H1 (cell line): ENCODE results near the gene FICD. TPM values are rescaled to one million over a fixed set of nuclear protein-coding genes. Genes with fewer than 3 reads are reported as not detected.

Experiments
- CTCF ChIA-PET: fragments of 300-600 bp; sonication (Branson Sonifier 250); formaldehyde crosslinking; loops from one replicate; lab custom pipeline; 2021; ENCODE audit not compliant: partially characterized antibody; lab: Charles Lee
- POLR2A ChIA-PET: fragments of 300-600 bp; sonication (Branson Sonifier 250); formaldehyde crosslinking; loops from one replicate; lab custom pipeline; 2021; ENCODE audit warnings: inconsistent platforms; ENCODE audit not compliant: partially characterized antibody; lab: Charles Lee
- DNase-seq, 2 experiments: peaks; one replicate each; pipeline versions ENCODE4 v3.0.0 to v3.0.0-alpha.2; 2010 to 2022; ENCODE audit warnings: low spot score in 2 of 2, low read depth in 1 of 2, mixed read lengths in 1 of 2
- FAIRE-seq: peaks from 2 replicates; lab custom pipeline; 2011; peaks lifted over from hg19 to GRCh38; lab: Jason Lieb, UNC
- H2AFZ ChIP-seq: 2 replicates; pipeline ENCODE4 v1.8.1; 2012; ENCODE audit warnings: low read length, inconsistent platforms
- H2AK5ac ChIP-seq: 2 replicates; pipeline ENCODE4 v1.6.1; 2013; ENCODE audit warnings: low read depth, low read length
- H2BK120ac ChIP-seq: replicated peaks from 2 replicates; pipeline ENCODE3; 2013; ENCODE audit warnings: low read depth, low read length, inconsistent platforms
- H2BK12ac ChIP-seq: 2 replicates; pipeline ENCODE4 v1.6.1; 2013; ENCODE audit warnings: low read depth, low read length
- H2BK15ac ChIP-seq: 2 replicates; pipeline ENCODE4 v1.6.1; 2013; ENCODE audit warnings: low read length
- H2BK20ac ChIP-seq: 2 replicates; pipeline ENCODE4 v1.6.1; 2013; ENCODE audit warnings: low read length
- H2BK5ac ChIP-seq: 2 replicates; pipeline ENCODE4 v1.6.1; 2013; ENCODE audit warnings: low read depth, low read length
- H3K14ac ChIP-seq: 2 replicates; pipeline ENCODE4 v1.6.1; 2013; ENCODE audit warnings: inconsistent platforms; ENCODE audit not compliant: insufficient read length
- H3K18ac ChIP-seq: 2 replicates; pipeline ENCODE4 v1.6.1; 2013; ENCODE audit warnings: low read length; ENCODE audit errors: extremely low read depth
- H3K23ac ChIP-seq: 2 replicates; pipeline ENCODE4 v1.6.1; 2013; ENCODE audit warnings: inconsistent platforms; ENCODE audit not compliant: insufficient read length
- H3K23me2 ChIP-seq: 2 replicates; pipeline ENCODE4 v1.6.1; 2013; ENCODE audit warnings: low read depth, low read length
- H3K27ac ChIP-seq: 2 replicates; pipeline ENCODE4 v1.6.1; 2011; ENCODE audit warnings: low read depth, low read length, inconsistent platforms
- H3K27me3 ChIP-seq, 4 experiments: replicated peaks in 1 of 4; 1 replicate in 1 of 4; 2 replicates in 3 of 4; pipeline versions ENCODE4 v1.6.1 to v1.8.1; 2011 to 2013; ENCODE audit warnings: low read length in 3 of 4, mild to moderate bottlenecking in 3 of 4, inconsistent platforms in 2 of 4, mixed read lengths in 2 of 4, moderate library complexity in 1 of 4; ENCODE audit not compliant: control insufficient read depth in 3 of 4, insufficient read depth in 3 of 4; ENCODE audit errors: extremely low read depth in 1 of 4
- H3K36me3 ChIP-seq, 4 experiments: 2 replicates each; pipeline versions ENCODE4 v1.6.1 to v1.8.1; 2011 to 2013; ENCODE audit warnings: mild to moderate bottlenecking in 4 of 4, low read length in 3 of 4, moderate library complexity in 2 of 4, control low read depth in 1 of 4, inconsistent platforms in 1 of 4; ENCODE audit not compliant: insufficient read depth in 4 of 4, control insufficient read depth in 2 of 4
- H3K4ac ChIP-seq: replicated peaks from 2 replicates; pipeline ENCODE3; 2013; ENCODE audit warnings: low read length, low read depth, mixed read lengths, inconsistent platforms; ENCODE audit not compliant: insufficient read length
- H3K4me1 ChIP-seq, 4 experiments: replicated peaks in 1 of 4; 1 replicate in 1 of 4; 2 replicates in 3 of 4; pipeline versions ENCODE4 v1.6.1 to v1.8.1; 2011 to 2013; ENCODE audit warnings: low read length in 3 of 4, inconsistent platforms in 2 of 4, mixed read lengths in 1 of 4; ENCODE audit not compliant: insufficient read depth in 4 of 4, control insufficient read depth in 3 of 4
- H3K4me2 ChIP-seq, 2 experiments: 2 replicates each; pipeline versions ENCODE4 v1.6.1 to v1.8.1; 2011 to 2013; ENCODE audit warnings: low read depth in 2 of 2, low read length in 2 of 2, control low read depth in 1 of 2, inconsistent platforms in 1 of 2, mild to moderate bottlenecking in 1 of 2; ENCODE audit not compliant: insufficient read depth in 1 of 2
- H3K4me3 ChIP-seq, 4 experiments: fragments of 200-600, 300-600 bp in 1 of 4; sonication (generic), shearing (Covaris generic), sonication (Bioruptor Twin) in 1 of 4; 2 replicates each; pipeline versions ENCODE4 v1.5.1 to v1.8.1; 2011 to 2016; ENCODE audit warnings: low read length in 4 of 4, low read depth in 3 of 4, control low read depth in 2 of 4, inconsistent platforms in 2 of 4, mild to moderate bottlenecking in 2 of 4, mixed read lengths in 1 of 4, moderate library complexity in 1 of 4; ENCODE audit not compliant: insufficient read depth in 2 of 4; ENCODE audit errors: extremely low read depth in 1 of 4
- H3K56ac ChIP-seq: replicated peaks from 2 replicates; pipeline ENCODE3; 2013; ENCODE audit warnings: low read depth, mild to moderate bottlenecking, mixed read lengths, low read length, inconsistent platforms; ENCODE audit not compliant: insufficient read length
- H3K79me1 ChIP-seq: 2 replicates; pipeline ENCODE4 v1.6.1; 2013; ENCODE audit warnings: low read depth, low read length, control low read depth
- H3K79me2 ChIP-seq, 2 experiments: 2 replicates each; pipeline versions ENCODE4 v1.6.1 to v1.8.1; 2012 to 2013; ENCODE audit warnings: low read length in 2 of 2, mild to moderate bottlenecking in 2 of 2, inconsistent platforms in 1 of 2; ENCODE audit not compliant: insufficient read depth in 2 of 2, control insufficient read depth in 1 of 2
- H3K9ac ChIP-seq, 4 experiments: replicated peaks in 1 of 4; 1 replicate in 1 of 4; 2 replicates in 3 of 4; pipeline versions ENCODE4 v1.6.1 to v1.8.1; 2011 to 2013; ENCODE audit warnings: low read depth in 3 of 4, low read length in 3 of 4, control low read depth in 2 of 4, mild to moderate bottlenecking in 2 of 4, moderate library complexity in 2 of 4, inconsistent platforms in 1 of 4; ENCODE audit errors: extremely low read depth in 1 of 4
- H3K9me3 ChIP-seq, 2 experiments: 2 replicates each; pipeline versions ENCODE4 v1.6.1 to v1.8.1; 2012 to 2013; ENCODE audit warnings: mild to moderate bottlenecking in 2 of 2, moderate library complexity in 2 of 2, control low read depth in 1 of 2, inconsistent platforms in 1 of 2, low read depth in 1 of 2, low read length in 1 of 2, mixed read lengths in 1 of 2; ENCODE audit not compliant: insufficient read depth in 2 of 2
- H4K20me1 ChIP-seq, 2 experiments: replicated peaks in 1 of 2; 2 replicates each; pipeline versions ENCODE3 to v1.8.1; 2011 to 2013; ENCODE audit warnings: inconsistent platforms in 2 of 2, low read length in 2 of 2, mild to moderate bottlenecking in 1 of 2; ENCODE audit not compliant: insufficient read depth in 2 of 2, control insufficient read depth in 1 of 2
- H4K5ac ChIP-seq: 2 replicates; pipeline ENCODE4 v1.6.1; 2013; ENCODE audit warnings: low read length, low read depth, mixed read lengths, inconsistent platforms; ENCODE audit not compliant: insufficient read length
- H4K8ac ChIP-seq: 2 replicates; pipeline ENCODE4 v1.8.0; 2013; ENCODE audit warnings: mild to moderate bottlenecking, moderate library complexity, low read length, inconsistent platforms; ENCODE audit not compliant: insufficient read depth; ENCODE audit errors: extremely low read depth
- H4K91ac ChIP-seq: replicated peaks from 2 replicates; pipeline ENCODE3; 2013; ENCODE audit warnings: low read length, mixed read lengths, inconsistent platforms; ENCODE audit not compliant: insufficient read length
- BACH1 ChIP-seq: IDR thresholded peaks from 2 replicates; pipeline ENCODE4 v1.6.1; 2012; ENCODE audit warnings: low read length, improper control_type of control experiment
- CTBP2 ChIP-seq: IDR thresholded peaks from 2 replicates; pipeline ENCODE4 v1.7.0; 2011; ENCODE audit warnings: borderline replicate concordance, mild to moderate bottlenecking, moderate library complexity, mixed read lengths, low read length; ENCODE audit not compliant: insufficient read depth, insufficient read length
- HDAC2 ChIP-seq, 2 experiments: fragments of 300-600 bp in 1 of 2; sonication (generic) in 1 of 2; IDR thresholded peaks; 2 replicates each; pipeline ENCODE4 v1.6.1; 2011 to 2012; ENCODE audit warnings: low read depth in 2 of 2, low read length in 2 of 2, mild to moderate bottlenecking in 2 of 2, moderate library complexity in 2 of 2, borderline replicate concordance in 1 of 2, inconsistent platforms in 1 of 2
- HDAC6 ChIP-seq: IDR thresholded peaks from one replicate; pipeline ENCODE4 v1.7.1; 2012; ENCODE audit warnings: low read depth, mild to moderate bottlenecking, inconsistent platforms, low read length, moderate library complexity
- KDM1A ChIP-seq: fragments of 200-600, 300-600 bp; sonication (generic); IDR thresholded peaks from 2 replicates; pipeline ENCODE4 v1.7.1; 2016; ENCODE audit warnings: mild to moderate bottlenecking, low read length, borderline replicate concordance
- POLR2A ChIP-seq, 2 experiments: IDR thresholded peaks; 1 replicate in 1 of 2; 2 replicates in 1 of 2; pipeline ENCODE4 v1.6.1; 2011; ENCODE audit warnings: low read depth in 2 of 2, low read length in 2 of 2, mild to moderate bottlenecking in 2 of 2; ENCODE audit errors: control extremely low read depth in 1 of 2
- RFX5 ChIP-seq: IDR thresholded peaks from 2 replicates; pipeline ENCODE4 v1.6.1; 2011; ENCODE audit warnings: low read depth, low read length, improper control_type of control experiment, borderline replicate concordance
- SIN3A ChIP-seq, 2 experiments: IDR thresholded peaks in 1 of 2; conservative IDR thresholded peaks in 1 of 2; 2 replicates each; pipeline ENCODE4 v1.6.1; 2011 to 2012; ENCODE audit warnings: low read length in 2 of 2, improper control_type of control experiment in 1 of 2, low read depth in 1 of 2, mild to moderate bottlenecking in 1 of 2
- SIRT6 ChIP-seq: IDR thresholded peaks from one replicate; pipeline ENCODE4 v1.7.1; 2012; ENCODE audit warnings: low read length, inconsistent platforms
- SUZ12 ChIP-seq: fragments of 200-600 bp; sonication (generic); IDR thresholded peaks from 2 replicates; pipeline ENCODE4 v1.6.1; 2012; ENCODE audit warnings: mild to moderate bottlenecking, inconsistent platforms, low read length, moderate library complexity, mixed read lengths
- TCF12 ChIP-seq: IDR thresholded peaks from 2 replicates; pipeline ENCODE4 v1.6.1; 2011; ENCODE audit warnings: low read depth, mild to moderate bottlenecking, low read length
- whole genome bisulfite sequencing, 2 experiments: shearing (Covaris generic) in 1 of 2; methylation state at CpG; one replicate each; pipeline versions ENCODE4 v1.1.6 to v1.1.7; 2013 to 2015; ENCODE audit warnings: low lambda C conversion rate in 2 of 2, mixed read lengths in 2 of 2, inconsistent platforms in 1 of 2, low coverage in 1 of 2, missing lambda C conversion rate in 1 of 2; ENCODE audit not compliant: insufficient replicate concordance in 2 of 2, insufficient coverage in 1 of 2, insufficient read length in 1 of 2; ENCODE audit errors: extremely low coverage in 1 of 2, missing lambda C conversion rate in 1 of 2; 5-methylcytosine and 5-hydroxymethylcytosine counted together
- polyA plus RNA-seq, 7 experiments: library from polyadenylated mRNA; depleted of rRNA in 3 of 7; stranded (reverse) in 5 of 7; unstranded in 2 of 7; fragments of >200 nt in 5 of 7; fragments of 200-250 nt in 2 of 7; gene quantifications; 1 replicate in 5 of 7; 2 replicates in 1 of 7; 4 replicates in 1 of 7; pipeline versions ENCODE4 v1.2.1 to v1.2.3, GENCODE V29; 2011 to 2013; ENCODE audit warnings: missing spikeins in 2 of 7, mixed read lengths in 2 of 7
- total RNA-seq: library from RNA; stranded (reverse); fragmentation: NEBNext Ultra II Directional; extraction: Animal tissue kit (Norgen Biotek cat#: 25700); gene quantifications from 2 replicates; pipeline ENCODE4 v1.2.1, GENCODE V29; 2021
- TF ChIP-seq, protein P1 (sequence below): IDR thresholded peaks from 2 replicates; pipeline ENCODE4 v1.6.1; 2012; ENCODE audit warnings: inconsistent platforms

The FICD gene
- total and polyA plus RNA-seq, 2 of the 8 experiments (the other 6 are each of a cell fraction or from before 2014, with no cell fraction given), result 2.2 to 6.0 TPM

DNA sequence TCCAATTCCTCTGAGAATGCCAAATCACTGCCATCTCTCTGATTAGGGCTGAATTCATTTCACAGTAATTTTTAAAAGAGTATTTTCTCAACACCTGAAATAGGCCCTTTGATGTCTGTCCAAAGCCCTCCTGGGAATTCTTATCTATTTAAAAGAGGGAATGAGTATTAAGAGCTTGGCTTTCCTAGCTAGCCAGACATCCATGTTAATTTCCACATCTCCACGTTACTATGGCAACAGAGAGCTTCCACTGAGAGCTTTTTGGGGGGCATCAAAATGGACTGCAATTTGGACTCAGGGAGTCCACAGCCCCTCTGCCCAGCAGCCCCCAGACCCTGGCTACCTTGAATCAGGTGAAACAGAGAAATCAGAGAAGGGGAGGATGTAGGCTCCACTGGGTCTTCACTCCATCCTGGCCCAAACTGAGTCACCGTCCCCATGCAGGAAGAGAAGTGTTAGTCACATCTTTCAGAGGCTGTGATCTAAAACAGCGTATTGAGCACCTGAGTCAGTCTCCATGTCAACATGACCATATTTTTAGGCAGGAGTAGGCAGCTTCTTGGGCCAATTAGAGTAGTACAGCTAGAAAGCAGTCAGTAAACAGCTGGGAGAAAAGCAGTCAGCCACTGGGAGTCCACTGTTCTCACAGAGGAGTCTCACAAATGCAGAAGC, 7.0 kb upstream of the FICD start:
- Histone ChIP-seq H2BK5ac (no peak overlapping the region), H3K56ac (no peak overlapping the region), H4K5ac (no peak overlapping the region), H3K18ac (no peak overlapping the region), H2BK12ac (no peak overlapping the region; the same call in 1 of the 2 replicates), H3K79me1 (no peaks in the 10 kb centered on the region), H3K4me1 (0 out of 7 replicates have a peak, but pooled peaks cover 0 to 3% (median 0%) of the 10 kb centered on the region in 4 experiments), H3K27me3 (no peaks in the 10 kb centered on the region), H3K4me2 (no peak overlapping the region), H3K23ac (no peak overlapping the region), H2AK5ac (no peak overlapping the region), H4K91ac (no peak overlapping the region), H3K9ac (no peak overlapping the region), H3K4me3 (no peak overlapping the region)
- ChIA-PET POLR2A (no interaction called here), CTCF (interaction anchor here (0.6 to 4.2 kb wide), 11 partner anchors 8 to 517 kb away, joined by 3 to 41 read pairs (median 3); no protein-coding TSS in a partner anchor)
- no peak for FAIRE-seq
- no peak for TF ChIP-seq BACH1
- no peak for TF ChIP-seq SIRT6
- no peak for TF ChIP-seq SIN3A (conservative IDR thresholded peaks at IDR 0.05 in 1 of 2, IDR thresholded peaks at IDR 0.05 in 1 of 2; ENCODE audit: low read depth in 1 of 2, low read length in 2 of 2)
- TF ChIP-seq HDAC6, result no peak
- no peak for TF ChIP-seq HDAC2 (IDR thresholded peaks at IDR 0.05; ENCODE audit: borderline replicate concordance in 1 of 2, low read depth in 2 of 2, low read length in 2 of 2)
- TF ChIP-seq KDM1A, result no peak
- no peak for TF ChIP-seq SUZ12
- TF ChIP-seq, protein P1, sequence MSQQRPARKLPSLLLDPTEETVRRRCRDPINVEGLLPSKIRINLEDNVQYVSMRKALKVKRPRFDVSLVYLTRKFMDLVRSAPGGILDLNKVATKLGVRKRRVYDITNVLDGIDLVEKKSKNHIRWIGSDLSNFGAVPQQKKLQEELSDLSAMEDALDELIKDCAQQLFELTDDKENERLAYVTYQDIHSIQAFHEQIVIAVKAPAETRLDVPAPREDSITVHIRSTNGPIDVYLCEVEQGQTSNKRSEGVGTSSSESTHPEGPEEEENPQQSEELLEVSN, result no peak
- no peak for TF ChIP-seq CTBP2
- TF ChIP-seq RFX5, result no peak
- TF ChIP-seq POLR2A (IDR thresholded peaks at IDR 0.05; ENCODE audit: control extremely low read depth in 1 of 2, low read depth in 2 of 2, low read length in 2 of 2), result no peak
- TF ChIP-seq TCF12, result no peak
- TF ChIP-seq, all 59 proteins: peak for 0
- no peaks in the 10 kb centered on the region for H4K20me1 ChIP-seq
- H3K79me2 ChIP-seq, result no peaks in the 10 kb centered on the region
- H3K27ac ChIP-seq, result no peak overlapping the region
- WGBS, 2 experiments, result 84% methylated on average over 3 of the region's 3 CpGs; no CpG with 5 or more reads in 1 of the 2 experiments
- H4K8ac ChIP-seq, result no peak overlapping the region
- H3K14ac ChIP-seq, result no peak overlapping the region
- no peak overlapping the region; the same call in 1 of the 2 replicates for H2BK15ac ChIP-seq
- peaks cover 3 to 6% of the 10 kb centered on the region in 2 experiments; a peak in 3 of 4 replicates for H3K9me3 ChIP-seq
- H2BK120ac ChIP-seq, result no peak overlapping the region
- H3K23me2 ChIP-seq, result 0 out of 2 replicates have a peak, but pooled peaks cover 2% of the 10 kb centered on the region
- no peak overlapping the region for H3K4ac ChIP-seq
- H2BK20ac ChIP-seq, result no peak overlapping the region
- no peak for DNase-seq
- H3K36me3 ChIP-seq, result peaks cover 0 to under 1% (median 0%) of the 10 kb centered on the region in 4 experiments; a peak in 1 of 8 replicates
- no peak overlapping the region for H2AFZ ChIP-seq
